Small intestine (tissue), 7 donors: ENCODE data around the gene HIC2. TPM values are rescaled to one million over a fixed set of nuclear protein-coding genes. Genes with fewer than 3 reads are reported as not detected.
"Not testable (repeated sequence)": the region's sequence is repeated elsewhere in the genome, so short reads cannot be mapped to it uniquely, and the experiment has no call there.

ENCODE experiments used
- DNase-seq, 2 donors: peaks; one replicate each; pipeline versions ENCODE4 v3.0.0 to v3.0.0-alpha.2; 2013
- FAIRE-seq: peaks from 2 replicates; lab custom pipeline; 2012; peaks lifted over from hg19 to GRCh38; lab: Jason Lieb, UNC
- H3K27ac ChIP-seq, 3 donors: one replicate each; pipeline ENCODE4 v1.5.1; 2013; ENCODE audit warnings: low read length in 2 of 3, mild to moderate bottlenecking in 2 of 3, control low read depth in 1 of 3, inconsistent platforms in 1 of 3, low read depth in 1 of 3, moderate library complexity in 1 of 3
- H3K27me3 ChIP-seq, 3 donors: one replicate each; pipeline ENCODE4 v1.6.1; 2013; ENCODE audit warnings: low read length in 3 of 3, inconsistent platforms in 1 of 3; ENCODE audit not compliant: control insufficient read depth in 3 of 3, insufficient read depth in 3 of 3
- H3K36me3 ChIP-seq, 3 donors: one replicate each; pipeline ENCODE4 v1.6.1; 2013; ENCODE audit warnings: low read length in 3 of 3, inconsistent platforms in 1 of 3, low read depth in 1 of 3, mild to moderate bottlenecking in 1 of 3, moderate library complexity in 1 of 3; ENCODE audit not compliant: control insufficient read depth in 3 of 3, insufficient read depth in 2 of 3
- H3K4me1 ChIP-seq, 3 donors: one replicate each; pipeline ENCODE4 v1.6.1; 2013; ENCODE audit warnings: low read length in 2 of 3, inconsistent platforms in 1 of 3, low read depth in 1 of 3, mild to moderate bottlenecking in 1 of 3, moderate library complexity in 1 of 3; ENCODE audit not compliant: control insufficient read depth in 3 of 3, insufficient read depth in 2 of 3
- H3K4me3 ChIP-seq, 3 donors: one replicate each; pipeline ENCODE4 v1.5.1; 2013; ENCODE audit warnings: low read length in 3 of 3, control low read depth in 1 of 3, inconsistent platforms in 1 of 3, low read depth in 1 of 3, mild to moderate bottlenecking in 1 of 3, moderate library complexity in 1 of 3
- H3K9me3 ChIP-seq, 2 donors: one replicate each; pipeline ENCODE4 v1.6.1; 2013; ENCODE audit warnings: low read depth in 1 of 2, low read length in 1 of 2; ENCODE audit not compliant: control insufficient read depth in 2 of 2, insufficient read depth in 1 of 2
- WGBS, 3 donors: extraction: QIAGEN DNeasy Blood & Tissue Kit; methylation state at CpG; one replicate each; pipeline ENCODE4 v1.1.7; 2013; 5-methylcytosine and 5-hydroxymethylcytosine counted together
- polyA plus RNA-seq, 4 donors: library from polyadenylated mRNA; stranded (reverse) in 3 of 4; unstranded in 1 of 4; fragments of 200-250 nt in 3 of 4; fragments of 120-200 nt in 1 of 4; gene quantifications; one replicate each; pipeline versions ENCODE4 v1.2.1 to v1.2.3, GENCODE V29; 2013
- donor health status: healthy with polysubstance abuse.
- donor health status: control.
- donor health status: control.
- donor health status: Bipolar disorder and iron deficiency.
- donor health status: healthy.

The HIC2 gene
- polyA plus RNA-seq, 4 donors, result 0.81 to 28.6 (median 1.5) TPM

DNA sequence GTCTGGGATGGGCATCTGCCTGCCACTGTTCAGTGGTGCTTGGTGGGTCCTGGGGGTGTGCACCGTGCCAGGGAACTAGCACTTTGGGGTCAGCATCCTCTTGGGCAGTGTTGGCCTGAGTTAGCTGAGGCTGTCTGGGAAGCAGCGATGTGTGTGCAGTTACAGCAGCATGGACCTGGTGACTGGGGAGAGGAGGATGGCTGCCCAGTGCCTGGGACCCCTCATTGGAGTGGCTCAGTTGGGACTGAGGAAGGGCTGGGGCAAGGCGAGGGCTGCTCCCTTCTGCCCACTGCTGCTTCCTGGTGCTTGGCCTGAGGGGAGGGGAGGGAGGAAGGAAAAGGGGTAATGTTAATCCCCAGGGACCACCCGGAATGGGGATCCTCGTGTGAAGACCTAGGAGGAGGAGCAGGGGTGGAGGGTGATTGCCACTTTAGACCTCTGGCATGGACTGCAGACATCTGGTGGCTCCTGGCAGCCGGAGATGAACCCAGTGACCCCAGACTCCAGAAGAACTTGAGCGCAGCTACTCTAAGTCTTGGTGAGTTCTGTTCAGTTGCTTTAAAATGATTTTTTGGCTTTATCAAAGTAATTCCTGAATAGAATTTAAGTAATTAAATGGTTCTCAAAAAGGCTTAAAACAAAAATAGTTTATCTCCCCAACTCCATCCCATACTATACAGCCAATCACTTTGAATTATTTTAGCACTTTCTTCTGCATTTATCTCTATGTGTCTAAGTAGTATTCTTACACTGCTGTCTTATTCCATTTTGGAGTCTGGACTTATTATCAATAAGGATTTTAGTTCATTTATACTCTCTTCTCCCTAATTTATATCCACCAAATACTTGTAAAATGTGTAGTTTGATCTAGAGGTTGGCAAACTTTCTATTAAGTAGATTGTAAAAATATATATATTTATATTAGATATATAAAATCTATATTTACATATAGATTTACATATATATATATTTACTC, 34.7 kb downstream of the HIC2 start:
- 62 to 75% (median 74%) methylated on average over 7 of the region's 7 CpGs for WGBS, 3 donors
- FAIRE-seq, result no peak
- no peak for DNase-seq

DNA sequence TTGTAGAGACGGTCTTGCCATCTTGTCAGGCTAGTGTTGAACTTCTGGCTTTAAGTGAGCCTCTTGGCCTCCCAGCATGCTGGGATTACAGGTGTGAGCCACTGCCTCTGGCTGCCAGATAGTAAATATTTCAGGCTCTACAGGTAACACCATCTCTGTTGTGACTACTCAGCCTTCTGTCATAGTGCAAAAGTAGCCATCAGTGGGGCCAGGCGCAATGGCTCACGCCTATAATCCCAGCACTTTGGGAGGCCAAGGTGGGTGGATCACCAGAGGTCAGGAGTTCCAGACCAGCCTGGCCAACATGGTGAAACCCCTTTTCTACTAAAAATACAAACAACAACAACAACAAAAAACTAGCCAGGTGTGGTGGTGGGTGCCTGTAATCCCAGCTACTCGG, 35.5 kb downstream of the HIC2 start:
- H3K36me3 ChIP-seq, result peaks cover 0 to 46% (median 0%) of the 10 kb centered on the region in 3 donors
- DNase-seq, H3K27me3 ChIP-seq, H3K4me3 ChIP-seq, H3K27ac ChIP-seq, H3K9me3 ChIP-seq, FAIRE-seq, H3K4me1 ChIP-seq: not testable (repeated sequence)
- WGBS, 3 donors, result 93% methylated on average over 4 of the region's 4 CpGs

More for the DNA sequence above, 34.7 kb downstream of the HIC2 start:
- Histone ChIP-seq H3K27ac (no peak overlapping the region), H3K36me3 (peaks cover 0 to 55% (median 0%) of the 10 kb centered on the region in 3 donors), H3K9me3 (no peaks in the 10 kb centered on the region), H3K4me1 (no peaks in the 10 kb centered on the region), H3K4me3 (no peak overlapping the region), H3K27me3 (no peaks in the 10 kb centered on the region)

DNA sequence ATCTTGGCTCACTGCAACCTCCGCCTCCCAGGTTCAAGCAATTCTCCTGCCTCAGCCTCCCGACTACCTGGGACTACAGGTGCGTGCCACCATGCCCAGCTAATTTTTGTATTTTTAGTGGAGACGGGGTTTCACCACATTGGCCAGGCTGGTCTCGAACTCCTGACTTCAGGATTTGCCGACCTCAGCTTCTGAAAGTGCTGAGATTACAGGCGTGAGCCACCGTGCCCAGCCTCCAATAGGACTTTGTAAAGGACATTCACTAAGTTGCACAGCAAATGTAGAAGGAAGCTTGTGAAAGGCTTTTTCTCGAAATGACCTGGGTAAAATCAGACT, 37.8 kb downstream of the HIC2 start:
- 89 to 93% (median 91%) methylated on average over 9 of the region's 9 CpGs for WGBS, 3 donors
- FAIRE-seq, result not testable (repeated sequence)

DNA sequence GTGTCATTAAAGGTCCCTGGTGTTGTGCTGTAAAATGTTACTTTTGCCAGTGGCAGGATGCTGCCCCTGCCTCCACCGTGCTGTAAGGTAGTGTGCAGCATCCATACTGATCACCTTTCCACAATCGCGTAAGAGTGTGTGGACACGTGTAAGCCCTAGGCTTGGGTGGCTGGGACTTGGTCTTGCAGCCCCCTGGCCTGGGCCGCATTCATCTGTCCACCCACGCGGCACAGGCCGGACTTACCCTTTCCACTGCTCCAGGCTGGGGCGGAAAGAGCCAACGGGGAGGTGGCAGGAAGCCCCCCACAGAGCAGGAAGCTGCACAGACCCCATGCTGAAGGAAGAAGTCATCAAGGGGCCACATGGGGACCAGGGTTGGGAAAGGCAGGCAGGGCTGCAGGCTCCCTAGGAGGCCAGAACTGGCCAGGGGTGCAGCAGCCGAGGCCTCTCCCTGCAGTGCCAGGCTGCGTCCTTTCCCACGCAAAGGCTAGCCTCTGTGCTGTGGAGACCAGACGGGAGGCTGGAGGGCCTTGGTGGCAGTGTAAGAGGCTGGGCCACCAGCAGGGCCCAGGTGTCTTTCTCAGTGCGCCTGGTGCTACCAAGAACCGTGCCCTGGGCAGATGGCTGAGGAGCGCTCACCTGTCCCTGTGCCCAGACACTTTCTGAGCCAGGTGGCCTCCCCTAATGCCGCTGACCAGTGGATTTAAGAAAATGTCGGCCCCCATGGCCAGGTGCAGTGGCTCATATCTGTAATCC, 38.3 kb downstream of the HIC2 start:
- Histone ChIP-seq H3K27me3 (no peaks in the 10 kb centered on the region), H3K27ac (no peak overlapping the region), H3K36me3 (peaks cover 0 to 20% (median 0%) of the 10 kb centered on the region in 3 donors), H3K9me3 (no peaks in the 10 kb centered on the region), H3K4me3 (no peak overlapping the region), H3K4me1 (no peaks in the 10 kb centered on the region)
- no peak for DNase-seq
- WGBS, 3 donors, result 91 to 97% (median 96%) methylated on average over 19 of the region's 19 CpGs
- no peak for FAIRE-seq

More for the DNA sequence above, 37.8 kb downstream of the HIC2 start:
- not testable (repeated sequence) for H3K4me1 ChIP-seq, DNase-seq, H3K27me3 ChIP-seq, H3K9me3 ChIP-seq, H3K4me3 ChIP-seq, H3K27ac ChIP-seq
- peaks cover 0 to 25% (median 0%) of the 10 kb centered on the region in 3 donors for H3K36me3 ChIP-seq

DNA sequence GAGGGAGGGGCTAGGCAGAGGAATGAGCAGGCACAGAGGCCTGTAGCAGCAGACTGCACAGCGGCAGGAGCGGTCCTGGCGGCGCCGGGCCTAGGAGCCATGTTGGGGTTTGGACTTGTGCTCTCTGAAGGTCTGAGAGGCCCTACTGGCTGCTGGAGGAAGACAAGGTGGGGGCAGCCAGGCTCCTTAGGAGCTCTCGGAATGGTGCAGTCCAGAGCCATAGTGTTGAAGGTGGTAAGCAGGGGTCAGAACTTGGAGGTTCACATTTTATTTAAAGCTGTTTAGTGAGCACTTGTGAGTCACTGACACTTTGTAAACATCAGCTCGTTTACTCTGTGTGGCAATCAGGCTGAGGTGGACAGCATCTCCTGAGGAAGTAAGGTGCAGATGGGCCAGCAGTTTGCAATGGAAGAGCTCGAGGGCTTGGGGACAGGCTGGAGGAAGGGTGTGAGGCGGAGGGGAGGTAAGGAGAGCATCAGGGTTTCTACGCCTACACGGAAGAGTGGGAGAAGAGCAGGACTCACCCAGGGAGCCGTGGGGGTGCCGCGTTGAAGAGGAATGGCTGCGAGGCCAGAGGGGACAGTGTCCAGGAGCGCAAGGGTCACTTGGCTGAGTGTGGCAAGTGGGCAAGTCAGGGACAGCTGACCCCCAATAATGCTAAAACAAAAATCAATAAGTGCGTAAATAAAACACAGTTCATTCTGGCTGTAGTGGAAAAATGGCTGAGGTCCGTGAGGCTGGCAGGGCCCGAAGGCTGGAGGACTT, 40.0 kb downstream of the HIC2 start:
- DNase-seq, result no peak
- Histone ChIP-seq H3K4me3 (no peak overlapping the region), H3K27me3 (no peaks in the 10 kb centered on the region), H3K36me3 (peaks cover 0 to 11% (median 0%) of the 10 kb centered on the region in 3 donors), H3K9me3 (no peaks in the 10 kb centered on the region), H3K27ac (no peak overlapping the region), H3K4me1 (no peaks in the 10 kb centered on the region)
- 84 to 90% (median 85%) methylated on average over 19 of the region's 19 CpGs for WGBS, 3 donors
- FAIRE-seq, result no peak

DNA sequence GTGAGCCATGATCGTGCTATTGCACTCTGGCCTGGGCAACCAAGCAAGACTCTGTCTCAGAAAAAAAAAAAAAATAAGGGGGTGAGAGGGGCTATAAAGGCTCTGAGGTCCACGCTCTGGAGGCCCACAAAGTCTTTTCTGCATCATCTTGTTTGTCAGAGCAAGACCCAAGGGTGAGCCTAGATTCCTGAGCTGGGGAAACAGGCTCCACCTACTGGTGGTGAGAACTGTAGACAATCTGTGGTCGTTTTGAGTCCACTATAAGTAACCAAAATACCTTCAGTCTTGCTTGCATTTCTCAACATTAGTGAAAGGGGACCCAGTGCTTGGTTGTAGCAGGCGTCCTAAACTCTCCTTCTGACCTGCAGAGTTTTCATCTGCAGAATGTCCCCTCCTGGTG, 45.5 kb downstream of the HIC2 start:
- not testable (repeated sequence) for H3K27ac ChIP-seq, H3K27me3 ChIP-seq, FAIRE-seq, DNase-seq, H3K9me3 ChIP-seq, H3K4me3 ChIP-seq, H3K4me1 ChIP-seq, H3K36me3 ChIP-seq
- 83 to 92% (median 91%) methylated on average over 1 of the region's 4 CpGs for WGBS, 3 donors

DNA sequence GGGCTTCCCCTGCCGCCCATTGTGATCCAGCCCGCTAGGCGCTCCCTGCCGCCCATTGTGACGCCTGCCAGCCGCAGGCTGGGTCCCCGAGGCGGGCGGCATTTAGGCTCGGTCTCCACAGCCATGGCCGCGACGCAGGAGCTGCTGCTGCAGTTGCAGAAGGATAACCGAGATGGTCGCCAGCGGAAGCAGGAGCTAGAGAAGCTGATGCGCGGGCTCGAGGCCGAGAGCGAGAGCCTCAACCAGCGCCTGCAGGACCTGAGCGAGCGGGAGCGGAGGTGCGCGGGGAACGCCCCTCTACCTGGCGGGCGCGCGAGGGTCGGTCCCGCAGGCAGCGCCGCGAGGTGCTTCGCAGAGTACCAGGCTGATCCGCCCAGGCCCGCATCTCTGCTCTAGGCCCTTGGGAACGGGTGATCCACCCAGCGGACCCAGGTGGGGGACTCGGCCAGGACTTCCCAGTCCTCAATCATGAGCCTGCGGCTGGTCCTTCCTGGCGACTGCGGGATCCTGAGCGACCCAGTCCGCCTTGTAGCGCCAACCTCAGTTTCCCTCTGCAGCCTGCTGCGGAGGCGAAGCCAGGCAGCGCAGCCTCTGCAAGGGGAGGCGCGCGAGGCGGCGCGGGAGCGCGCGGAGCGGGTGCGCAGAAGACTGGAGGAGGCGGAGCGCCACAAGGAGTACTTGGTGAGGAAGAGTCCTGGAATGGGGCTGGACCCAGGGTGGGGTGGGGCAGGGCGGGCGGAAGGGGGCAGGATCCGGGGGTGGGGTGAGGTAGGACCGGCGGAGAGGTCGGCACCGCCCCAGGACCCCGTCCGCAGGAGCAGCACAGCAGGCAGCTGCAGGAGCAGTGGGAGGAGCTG, 50.4 kb downstream of the HIC2 start, which contains the start of gene TMEM191C:
TMEM191C (plus strand) TSS at position 51 of the 857 bp plus-strand sequence; CDS start at position 124, 73 bp downstream.
- H3K4me1 ChIP-seq, DNase-seq, H3K27me3 ChIP-seq, FAIRE-seq, H3K36me3 ChIP-seq, H3K9me3 ChIP-seq: not testable (repeated sequence)
- Histone ChIP-seq H3K27ac (peak within 1 kb of the TSS; percentile 55 to 72 (median 65)), H3K4me3 (peak within 1 kb of the TSS in 2 of 3 donors; percentile 15 to 23)
- WGBS, 3 donors, result 0% methylated on average over 26 of the region's 74 CpGs; no CpG with 5 or more reads in 2 of the 3 donors
